ENCODE measurements around the gene INCA1. TPM values are rescaled to one million over a fixed set of nuclear protein-coding genes. Genes with fewer than 3 reads are reported as not detected.

The INCA1 gene
- polyA plus RNA-seq, 3 donors from 2014 or later, result 0.29 to 0.35 TPM; not detected in 1

GRCh38 chr17:4939546-4939795 is 57.9 kb downstream of the INCA1 start:
- H3K9me3 Mint-ChIP-seq, result no peaks in the 10 kb centered on the region
- DNase-seq, result no peak
- peak overlapping the region; percentile 79 to 95 (median 91) for H3K27ac Mint-ChIP-seq
- peaks cover 6 to 23% (median 13%) of the 10 kb centered on the region in 3 donors for H3K27me3 Mint-ChIP-seq (ENCODE audit: low read depth in 3 of 3)
- H3K36me3 Mint-ChIP-seq, result peaks cover 13 to 47% (median 27%) of the 10 kb centered on the region in 3 donors
- H3K4me1 Mint-ChIP-seq, result peaks cover 67 to 70% of the 10 kb centered on the region in 2 donors
- peak overlapping the region; percentile 96 to 100 (median 99) for H3K4me3 Mint-ChIP-seq

DNA sequence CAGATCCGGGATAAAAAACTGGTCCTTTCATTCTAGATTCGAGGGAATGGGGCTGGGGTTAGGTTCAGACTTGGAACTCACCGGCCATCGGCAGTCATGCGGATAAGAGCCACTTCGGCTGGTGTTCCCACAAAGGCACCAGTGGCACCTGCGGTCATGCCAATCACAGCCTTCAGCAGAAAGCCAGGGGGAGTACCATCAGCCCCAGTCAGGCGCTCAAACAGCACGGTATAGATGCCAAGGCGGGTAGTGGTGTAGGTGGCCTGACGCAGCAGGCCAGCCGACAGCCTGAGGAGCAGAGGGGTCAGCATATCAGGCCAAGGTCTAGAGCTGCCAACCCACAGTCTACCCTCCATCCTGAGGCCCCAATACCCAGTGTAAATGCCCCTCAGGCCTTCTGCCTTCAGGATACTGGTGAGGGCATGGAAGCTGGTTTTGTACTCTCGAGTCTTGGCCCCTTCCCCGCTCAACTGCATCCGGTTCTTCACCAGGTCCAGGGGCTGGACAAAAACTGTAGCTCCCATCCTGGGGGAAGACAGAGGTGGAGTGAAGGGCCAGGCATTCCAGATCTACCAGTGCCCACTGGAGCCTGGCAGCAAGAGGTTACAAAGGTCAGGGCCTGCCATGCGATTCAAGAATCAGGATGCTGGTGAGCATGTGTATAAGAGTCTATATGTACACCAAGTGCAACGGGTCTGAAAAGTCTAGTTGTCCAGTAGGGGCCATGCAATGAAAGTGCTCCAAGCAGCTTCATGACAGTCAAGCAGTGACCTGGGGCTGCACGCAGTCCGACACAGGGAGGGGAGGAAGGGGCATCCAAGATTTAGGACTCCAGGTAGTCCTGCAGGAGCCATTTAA is 58.4 kb downstream of the INCA1 start:
- peaks cover 10 to 25% (median 13%) of the 10 kb centered on the region in 3 donors for H3K27me3 Mint-ChIP-seq (ENCODE audit: low read depth in 3 of 3)
- H3K4me1 Mint-ChIP-seq, result peaks cover 67 to 70% of the 10 kb centered on the region in 2 donors
- peak overlapping the region; percentile 79 to 95 (median 91) for H3K27ac Mint-ChIP-seq
- peaks cover 8 to 42% (median 22%) of the 10 kb centered on the region in 3 donors for H3K36me3 Mint-ChIP-seq
- peak overlapping the region; percentile 96 to 100 (median 99) for H3K4me3 Mint-ChIP-seq
- peak in 1 of 3 donors; percentile 8 for DNase-seq
- no peaks in the 10 kb centered on the region for H3K9me3 Mint-ChIP-seq

Other genes with a start within 250 kb of the INCA1 start
- gene TM4SF5, start 225.6 kb downstream of the INCA1 start, polyA plus RNA-seq, result not detected
- gene VMO1, start 211.2 kb downstream of the INCA1 start, polyA plus RNA-seq, result not detected
- gene GLTPD2, start 208.6 kb downstream of the INCA1 start, polyA plus RNA-seq, result under 1 TPM in 2 of 3 donors, not detected in 1; 0.57 to 0.74 TPM
- gene PSMB6, start 201.4 kb downstream of the INCA1 start, polyA plus RNA-seq, result 100 to 1,000 TPM; 327 to 701 (median 348) TPM
- gene PLD2, start 190.4 kb downstream of the INCA1 start, polyA plus RNA-seq, result 1 to 10 TPM in 1 of 3 donors, under 1 TPM in 1, not detected in 1; 0.78 to 2.0 TPM
- 10 to 100 TPM in 1 of 3 donors, 1 to 10 TPM in 2; 2.0 to 13.5 (median 3.8) TPM for gene MINK1, start 164.2 kb downstream of the INCA1 start, polyA plus RNA-seq
- 1 to 10 TPM in 2 of 3 donors, under 1 TPM in 1; 0.22 to 1.7 (median 1.3) TPM for gene C17orf107, start 98.0 kb downstream of the INCA1 start, polyA plus RNA-seq
- 1 to 10 TPM; 2.7 to 4.9 (median 3.9) TPM for gene CHRNE, start 94.4 kb downstream of the INCA1 start, polyA plus RNA-seq
- 1 to 10 TPM in 1 of 3 donors, under 1 TPM in 1, not detected in 1; 0.38 to 1.3 TPM for gene GP1BA, start 65.2 kb downstream of the INCA1 start, polyA plus RNA-seq
- gene SLC25A11, start 57.5 kb downstream of the INCA1 start, polyA plus RNA-seq, result 100 to 1,000 TPM; 139 to 196 (median 139) TPM
- 10 to 100 TPM; 62.3 to 78.2 (median 73.1) TPM for gene RNF167, start 57.3 kb downstream of the INCA1 start, polyA plus RNA-seq
- 1,000 to 10,000 TPM; 3,573 to 4,444 (median 3,740) TPM for gene PFN1, start 49.0 kb downstream of the INCA1 start, polyA plus RNA-seq
- gene ENO3, start 46.4 kb downstream of the INCA1 start, polyA plus RNA-seq, result 1 to 10 TPM; 1.6 to 4.2 (median 4.1) TPM
- 100 to 1,000 TPM; 117 to 164 (median 155) TPM for gene SPAG7, start 29.7 kb downstream of the INCA1 start, polyA plus RNA-seq
- gene CAMTA2, start 9.8 kb downstream of the INCA1 start, polyA plus RNA-seq, result 10 to 100 TPM in 2 of 3 donors, 1 to 10 TPM in 1; 2.5 to 22.9 (median 12.0) TPM
- gene KIF1C, start 428 bp upstream of the INCA1 start, polyA plus RNA-seq, result 1 to 10 TPM in 2 of 3 donors, under 1 TPM in 1; 0.76 to 5.7 (median 4.0) TPM
- not detected for gene SLC52A1, start 37.9 kb upstream of the INCA1 start, polyA plus RNA-seq
- gene ZFP3, start 80.9 kb upstream of the INCA1 start, polyA plus RNA-seq, result under 1 TPM in 2 of 3 donors, not detected in 1; 0.51 to 0.61 TPM
- gene ZNF232, start 114.4 kb upstream of the INCA1 start, polyA plus RNA-seq, result 1 to 10 TPM; 1.8 to 9.8 (median 4.4) TPM
- under 1 TPM; 0.03 to 0.12 (median 0.03) TPM for gene USP6, start 118.5 kb upstream of the INCA1 start, polyA plus RNA-seq
- 1 to 10 TPM in 1 of 3 donors, under 1 TPM in 1, not detected in 1; 0.54 to 2.1 TPM for gene ZNF594, start 194.3 kb upstream of the INCA1 start, polyA plus RNA-seq
- gene SCIMP, start 237.3 kb upstream of the INCA1 start, polyA plus RNA-seq, result 1 to 10 TPM; 5.9 to 7.3 (median 6.5) TPM

Data from immature natural killer cell (primary cell).